Gastroesophageal sphincter (tissue), 4 donors: Measurements from ENCODE around the gene SLC51B. TPM values are rescaled to one million over a fixed set of nuclear protein-coding genes. Genes with fewer than 3 reads are reported as not detected.

Experiments used
- ATAC-seq: fragments of 150-250 bp; one replicate; pipeline ENCODE4 v1.9.1; 2016; ENCODE audit warnings: mild to moderate bottlenecking, moderate library complexity
- H3K27ac ChIP-seq, 4 donors: fragments of 200-600 bp; sonication (generic) in 3 of 4; 1 replicate in 3 of 4; 2 replicates in 1 of 4; pipeline ENCODE4 v1.5.1; 2016 to 2019
- H3K27me3 ChIP-seq: fragments of 200-600 bp; sonication (generic); one replicate; pipeline ENCODE4 v1.5.1; 2019
- H3K36me3 ChIP-seq, 2 donors: fragments of 200-600 bp; sonication (generic); one replicate each; pipeline ENCODE4 v1.5.1; 2019; ENCODE audit warnings: control low read depth in 1 of 2
- H3K4me1 ChIP-seq, 3 donors: fragments of 200-600 bp; sonication (generic); 1 replicate in 2 of 3; 2 replicates in 1 of 3; pipeline ENCODE4 v1.5.1; 2016 to 2019; ENCODE audit warnings: control low read depth in 2 of 3
- H3K4me3 ChIP-seq, 2 donors: fragments of 200-600 bp; sonication (generic); one replicate each; pipeline ENCODE4 v1.5.1; 2019; ENCODE audit warnings: mild to moderate bottlenecking in 1 of 2, moderate library complexity in 1 of 2
- H3K9me3 ChIP-seq, 3 donors: fragments of 200-600 bp; sonication (generic); one replicate each; pipeline ENCODE4 v1.5.1; 2017 to 2019; ENCODE audit warnings: control low read depth in 2 of 3
- CTCF ChIP-seq, 4 experiments: fragments of 200-600 bp in 2 of 4; fragments of 450-650 bp in 2 of 4; sonication (generic) in 1 of 4; IDR thresholded peaks; one replicate each; pipeline ENCODE4 v1.5.1; 2017 to 2019; ENCODE audit warnings: antibody characterized with exemption in 4 of 4, mild to moderate bottlenecking in 2 of 4, moderate library complexity in 2 of 4
- EP300 ChIP-seq: sonication (generic); formaldehyde crosslinking; IDR thresholded peaks from one replicate; pipeline ENCODE4 v1.6.1; 2017; ENCODE audit warnings: antibody characterized with exemption, mild to moderate bottlenecking
- POLR2A ChIP-seq, 2 donors: fragments of 450-650 bp; IDR thresholded peaks; one replicate each; pipeline ENCODE4 v1.6.1; 2017; ENCODE audit warnings: antibody characterized with exemption in 2 of 2, mild to moderate bottlenecking in 2 of 2, moderate library complexity in 1 of 2
- POLR2AphosphoS5 ChIP-seq: sonication (generic); formaldehyde crosslinking; IDR thresholded peaks from one replicate; pipeline ENCODE4 v1.6.1; 2017; ENCODE audit warnings: antibody characterized with exemption
- WGBS, 2 donors: methylation state at CpG; one replicate each; pipeline ENCODE4 v1.1.5; 2018; ENCODE audit warnings: low coverage in 1 of 2; 5-methylcytosine and 5-hydroxymethylcytosine counted together
- total RNA-seq, 4 donors: library from RNA; depleted of rRNA; stranded (reverse); fragments of >200 nt; gene quantifications; one replicate each; pipeline ENCODE4 v1.1.0, GENCODE V29; 2016

The SLC51B gene
- total RNA-seq, 4 donors from 2014 or later = not detected

- H3K9me3 ChIP-seq = no peaks in the 10 kb centered on the region
- H3K4me1 ChIP-seq = peaks cover 3 to 26% (median 10%) of the 10 kb centered on the region in 3 donors
- H3K4me3 ChIP-seq = no peak overlapping the region
- peak overlapping the region in 1 of 4 donors; percentile 86 for H3K27ac ChIP-seq
- WGBS, 2 donors = 47 to 58% methylated on average over 1 of the region's 1 CpG
- TF ChIP-seq POLR2AphosphoS5 = no peak
- TF ChIP-seq CTCF (IDR thresholded peaks at IDR 0.05) = no peak
- no peak for ATAC-seq
- no peaks in the 10 kb centered on the region for H3K27me3 ChIP-seq
- peaks cover 0 to 37% of the 10 kb centered on the region in 2 donors for H3K36me3 ChIP-seq
These were observed 17.6 kb upstream of the SLC51B start for GRCh38 chr15:65027593-65027992.

GRCh38 chr15:65028338-65028737, 16.8 kb upstream of the SLC51B start:
- 20 to 46% methylated on average over 2 to 10 of the region's 10 CpGs for WGBS, 2 donors

GRCh38 chr15:65028921-65029735, 16.1 kb upstream of the SLC51B start, which contains the start of gene MTFMT:
Gene MTFMT, minus strand, starts transcription at chr15:65029639. Its CDS starts 26 bp downstream, at chr15:65029613.
- peak; percentile 92 for ATAC-seq
- TF ChIP-seq POLR2AphosphoS5 (peak; percentile 96), POLR2A (IDR thresholded peaks at IDR 0.05) (peak; percentile 90 to 93), EP300 (no peak), CTCF (IDR thresholded peaks at IDR 0.05) (peak in 3 of 4 experiments; percentile 27 to 39 (median 36))
- H3K4me3 ChIP-seq = peak within 1 kb of the TSS; percentile 52 to 93
- 0 to 2% methylated on average over 12 to 21 of the region's 73 CpGs for WGBS, 2 donors
- peaks cover 3 to 38% (median 14%) of the 10 kb centered on the region in 3 donors for H3K4me1 ChIP-seq
- H3K27ac ChIP-seq = peak within 1 kb of the TSS; percentile 11 to 89 (median 69)
- H3K27me3 ChIP-seq = no peaks in the 10 kb centered on the region
- H3K9me3 ChIP-seq = no peaks in the 10 kb centered on the region
- H3K36me3 ChIP-seq = peaks cover 0 to 27% of the 10 kb centered on the region in 2 donors

More at GRCh38 chr15:65028338-65028737, 16.8 kb upstream of the SLC51B start:
- no peak for ATAC-seq
- Histone ChIP-seq H3K4me3 (peak overlapping the region; percentile 52 to 93), H3K36me3 (peaks cover 0 to 35% of the 10 kb centered on the region in 2 donors), H3K9me3 (no peaks in the 10 kb centered on the region), H3K4me1 (peaks cover 3 to 31% (median 10%) of the 10 kb centered on the region in 3 donors), H3K27ac (peak overlapping the region in 1 of 4 donors; percentile 86), H3K27me3 (no peaks in the 10 kb centered on the region)
- no peak for TF ChIP-seq EP300

GRCh38 chr15:65029736-65030208, 15.4 kb upstream of the SLC51B start:
- Histone ChIP-seq H3K4me3 (peak overlapping the region; percentile 52 to 93), H3K27me3 (no peaks in the 10 kb centered on the region), H3K9me3 (no peaks in the 10 kb centered on the region), H3K27ac (peak overlapping the region in 3 of 4 donors; percentile 52 to 89 (median 86)), H3K4me1 (peaks cover 3 to 39% (median 14%) of the 10 kb centered on the region in 3 donors), H3K36me3 (peaks cover 0 to 21% of the 10 kb centered on the region in 2 donors)
- TF ChIP-seq CTCF (IDR thresholded peaks at IDR 0.05) (no peak), POLR2A (IDR thresholded peaks at IDR 0.05) (no peak), POLR2AphosphoS5 (no peak), EP300 (no peak)
- no peak for ATAC-seq
- WGBS, 2 donors = 42 to 52% methylated on average over 7 to 10 of the region's 12 CpGs

- 31 to 35% methylated on average over 4 to 5 of the region's 13 CpGs for WGBS, 2 donors
- TF ChIP-seq POLR2AphosphoS5 (no peak), CTCF (IDR thresholded peaks at IDR 0.05) (peak; percentile 51 to 78 (median 66))
- no peak overlapping the region for H3K4me3 ChIP-seq
- H3K27me3 ChIP-seq = no peaks in the 10 kb centered on the region
- H3K36me3 ChIP-seq = no peaks in the 10 kb centered on the region
- peak overlapping the region in 1 of 4 donors; percentile 1 for H3K27ac ChIP-seq
- H3K9me3 ChIP-seq = no peaks in the 10 kb centered on the region
- H3K4me1 ChIP-seq = peaks cover under 1 to 26% (median 10%) of the 10 kb centered on the region in 3 donors
- peak; percentile 71 for ATAC-seq
These were observed 12.2 kb upstream of the SLC51B start for GRCh38 chr15:65032801-65033537.
